GM21528 (cell line): ENCODE measurements around the gene SQSTM1.
"Not testable (repeated sequence)": the region's sequence is repeated elsewhere in the genome, so short reads cannot be mapped to it uniquely, and the experiment has no call there.

Source experiments
- ATAC-seq: cut with Tn5 transposase; IDR thresholded peaks from one replicate; pipeline ENCODE4 v1.9.1; 2021; ENCODE audit warnings: mild to moderate bottlenecking, moderate library complexity; ENCODE audit not compliant: unreplicated experiment, low FRiP score

SQSTM1 gene

DNA sequence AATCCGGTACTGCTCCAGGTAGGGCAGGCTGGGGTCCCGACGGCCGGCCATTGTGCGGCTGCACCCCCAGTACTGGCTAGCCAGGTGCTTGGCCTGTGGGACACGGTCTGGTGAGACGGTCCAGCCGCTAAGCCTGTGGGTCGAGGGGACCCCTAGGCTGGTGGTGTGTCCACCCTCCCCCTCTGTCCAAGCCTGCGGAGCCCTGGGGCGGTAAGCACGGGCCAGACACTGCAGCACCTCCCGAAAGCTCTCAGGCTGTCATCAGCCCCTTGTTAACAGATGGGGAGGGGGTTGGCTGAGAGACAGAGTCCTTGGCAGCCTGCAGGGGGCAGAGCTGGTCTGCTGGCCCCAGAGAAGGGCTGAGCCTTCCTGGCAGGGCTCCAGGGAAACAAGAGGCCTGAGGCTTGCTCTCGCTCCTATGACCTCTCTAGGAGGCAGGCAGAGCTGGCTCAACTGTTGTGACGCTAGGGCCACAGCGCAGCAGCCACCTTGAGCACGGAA, 49.7 kb downstream of the SQSTM1 start:
- ATAC-seq: no peak

DNA sequence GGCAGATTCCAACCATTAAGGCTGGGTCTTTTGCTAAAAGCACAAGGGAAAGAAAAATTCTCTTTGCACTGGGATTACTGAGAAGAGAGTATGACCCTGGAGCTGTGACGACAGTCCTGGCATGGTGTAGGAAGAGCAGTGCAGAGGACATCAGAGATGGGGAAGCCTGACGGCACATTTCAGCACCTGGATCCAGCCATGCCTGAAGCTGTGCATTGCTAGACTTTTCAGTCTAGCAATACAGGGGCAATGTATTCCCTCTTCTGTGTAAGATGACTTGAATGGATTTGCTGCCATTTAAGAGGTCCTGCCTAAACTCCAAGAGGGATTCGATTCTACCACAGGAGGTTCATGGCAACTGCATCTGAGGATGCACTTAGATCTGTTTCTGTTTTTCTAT, 50.2 kb downstream of the SQSTM1 start:
- no peak for ATAC-seq

DNA sequence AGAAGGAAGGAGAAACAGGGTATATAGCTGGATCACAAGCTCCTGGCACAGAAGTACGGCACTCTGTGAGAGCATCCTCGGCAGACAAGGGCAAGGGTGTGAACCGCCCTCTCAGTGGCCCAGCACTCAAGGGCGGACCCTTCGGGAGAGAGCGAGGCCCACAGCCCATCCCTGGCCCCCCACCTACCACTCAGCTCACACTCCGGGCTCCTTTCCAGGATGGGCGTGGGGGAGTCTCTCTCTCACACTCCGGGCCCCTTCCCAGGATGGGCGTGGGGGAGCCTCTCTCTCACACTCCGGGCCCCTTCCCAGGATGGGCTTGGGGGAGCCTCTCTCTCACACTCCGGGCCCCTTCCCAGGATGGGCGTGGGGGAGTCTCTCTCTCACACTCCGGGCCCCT, 50.8 kb downstream of the SQSTM1 start:
- ATAC-seq: not testable (repeated sequence)

DNA sequence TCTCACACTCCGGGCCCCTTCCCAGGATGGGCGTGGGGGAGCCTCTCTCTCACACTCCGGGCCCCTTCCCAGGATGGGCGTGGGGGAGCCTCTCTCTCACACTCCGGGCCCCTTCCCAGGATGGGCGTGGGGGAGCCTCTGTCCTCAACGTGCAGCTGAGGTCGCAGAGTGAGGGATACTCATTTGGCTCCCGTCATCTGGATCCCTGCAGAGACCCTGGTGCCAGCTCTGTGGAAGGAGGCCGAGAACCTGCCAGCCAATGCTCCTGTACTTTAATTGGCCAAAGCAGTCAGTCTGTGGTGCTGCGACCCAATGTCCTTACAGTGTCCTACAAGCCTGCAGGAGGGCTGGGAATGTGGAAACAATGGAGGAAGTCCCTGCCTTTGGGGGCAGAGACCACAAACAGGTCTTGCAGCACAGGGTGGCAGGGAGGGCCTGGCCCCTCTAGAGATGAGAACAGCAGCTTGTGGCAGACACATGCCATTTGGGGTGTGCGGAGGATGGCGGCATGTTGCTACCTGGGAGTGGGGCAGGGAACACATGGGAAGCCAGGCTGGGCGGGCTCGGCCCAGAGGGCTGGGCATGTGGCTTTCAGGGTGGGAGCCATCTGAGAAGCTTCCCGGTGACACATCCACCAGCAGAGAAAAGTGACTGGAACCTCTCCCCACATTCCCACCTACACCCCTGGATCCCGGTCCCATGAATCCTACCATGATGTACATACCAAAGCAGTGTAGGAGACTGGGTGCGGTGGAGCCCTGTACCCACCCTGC, 51.5 kb downstream of the SQSTM1 start:
- no peak for ATAC-seq

DNA sequence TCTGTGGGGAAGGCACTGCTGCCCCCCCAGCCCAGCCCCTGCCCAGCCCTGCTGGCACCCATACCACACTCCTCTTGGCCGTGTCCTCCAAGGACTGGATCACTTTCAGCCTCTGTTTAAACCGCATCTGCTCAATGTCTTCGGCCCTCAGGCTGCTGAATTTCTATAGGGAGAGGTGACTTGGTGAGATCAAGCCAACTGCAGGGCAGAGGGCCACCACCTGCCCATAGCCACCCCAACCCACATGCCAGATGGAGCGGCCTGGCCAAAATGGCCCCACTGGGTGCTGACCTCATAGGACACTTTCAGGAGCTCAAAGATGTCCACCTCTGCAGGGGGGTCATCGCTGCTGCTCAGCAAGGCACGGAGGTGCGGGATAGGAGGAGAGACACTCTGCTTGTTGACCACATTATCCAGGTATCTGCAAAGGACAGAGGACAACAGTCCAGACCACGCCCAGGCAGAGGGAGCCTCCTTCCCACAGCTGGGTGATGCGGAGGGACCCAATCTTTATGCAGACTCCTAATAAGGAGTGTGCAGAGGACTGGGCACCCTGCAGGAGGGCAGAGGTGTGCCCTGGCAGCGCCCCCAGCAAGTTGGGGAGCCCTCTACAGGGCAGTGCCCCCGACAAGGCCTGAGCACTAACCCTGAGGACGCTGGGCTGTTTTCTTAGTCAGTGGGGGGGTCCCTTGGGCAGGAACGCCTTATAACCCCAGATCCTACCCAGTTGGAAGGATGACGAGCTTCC, 52.3 kb downstream of the SQSTM1 start:
- ATAC-seq: no peak

DNA sequence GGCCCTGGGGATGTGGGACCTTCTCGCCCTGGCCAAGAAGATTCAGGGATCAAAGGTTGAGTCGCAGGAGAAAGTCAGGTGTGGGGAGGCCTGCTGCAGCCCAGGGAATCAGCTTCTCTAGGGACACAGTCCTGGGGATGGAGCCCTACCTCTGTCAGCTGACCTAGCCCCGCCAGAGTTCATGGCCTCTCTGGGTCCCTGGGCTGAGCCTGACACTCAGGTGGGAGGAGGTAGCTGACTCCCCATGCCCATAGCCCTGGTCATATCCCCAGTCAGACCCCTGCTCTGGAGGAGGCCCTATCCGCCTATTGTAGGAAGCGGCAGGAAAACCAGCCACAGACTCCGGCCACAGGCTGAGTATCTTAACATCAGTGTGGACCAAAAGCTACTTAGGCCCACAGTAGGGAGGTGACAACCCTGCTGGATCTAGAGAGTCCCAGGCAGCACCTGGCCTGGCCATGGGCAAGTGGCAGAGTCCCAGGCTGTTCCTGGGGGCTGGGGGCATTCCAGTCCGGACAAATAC, 52.9 kb downstream of the SQSTM1 start:
- ATAC-seq: no peak

DNA sequence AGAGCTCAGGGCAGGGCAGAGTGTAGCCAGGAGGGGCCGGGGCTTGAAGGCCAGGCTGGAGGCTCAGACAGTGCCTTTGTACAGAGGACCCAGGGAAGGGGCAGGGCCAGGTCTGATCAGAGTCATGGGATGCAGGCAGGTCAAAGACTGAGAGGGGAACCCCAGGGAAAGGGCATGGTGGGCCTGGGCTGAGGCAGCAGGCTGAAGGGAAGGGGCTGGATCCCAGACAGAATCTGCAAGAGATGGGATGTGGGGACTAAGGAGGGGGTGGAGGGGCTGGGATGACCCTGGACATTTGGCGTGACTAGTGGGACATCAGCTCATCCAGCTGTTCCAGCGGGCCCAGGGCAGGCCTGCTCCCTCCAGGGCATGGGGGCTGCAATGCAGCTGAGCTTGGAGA, 53.4 kb downstream of the SQSTM1 start:
- ATAC-seq: no peak

DNA sequence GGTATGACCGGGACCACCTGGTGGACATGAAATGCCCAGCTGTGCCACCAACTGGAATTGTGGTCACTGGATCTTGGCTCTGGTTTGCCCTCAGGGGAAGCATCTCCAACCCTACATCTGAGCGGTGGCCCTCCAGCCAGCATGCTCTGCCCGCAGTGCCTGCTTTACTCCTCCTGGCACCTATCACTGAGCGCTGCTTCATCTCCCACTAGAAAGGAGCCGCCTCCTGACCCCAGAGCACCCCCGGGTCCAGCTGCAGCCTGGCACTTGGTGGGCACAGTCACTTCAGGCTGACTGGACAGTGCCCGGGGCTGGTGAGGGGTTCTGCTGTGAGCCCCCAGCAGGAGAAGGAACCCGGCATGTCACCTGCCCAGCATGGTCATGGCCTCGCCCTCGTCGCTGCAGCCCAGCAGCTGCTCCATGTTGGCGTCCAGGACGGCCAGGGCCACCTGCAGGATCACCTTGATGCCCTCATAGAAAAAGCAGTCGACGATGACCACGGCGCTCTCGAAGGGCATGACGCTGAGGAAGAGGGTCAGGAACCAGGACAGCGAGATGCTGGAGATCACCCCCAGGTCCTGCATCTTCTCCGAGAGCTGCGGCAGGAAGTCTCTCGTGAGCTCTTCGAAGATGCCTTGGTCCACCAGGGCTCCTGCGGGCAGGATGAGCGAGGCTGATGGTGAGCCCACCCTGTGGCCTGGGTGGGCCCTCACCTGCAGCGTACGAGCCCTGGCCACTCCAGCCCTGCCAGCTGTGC, 54.0 kb downstream of the SQSTM1 start:
- ATAC-seq: no peak

DNA sequence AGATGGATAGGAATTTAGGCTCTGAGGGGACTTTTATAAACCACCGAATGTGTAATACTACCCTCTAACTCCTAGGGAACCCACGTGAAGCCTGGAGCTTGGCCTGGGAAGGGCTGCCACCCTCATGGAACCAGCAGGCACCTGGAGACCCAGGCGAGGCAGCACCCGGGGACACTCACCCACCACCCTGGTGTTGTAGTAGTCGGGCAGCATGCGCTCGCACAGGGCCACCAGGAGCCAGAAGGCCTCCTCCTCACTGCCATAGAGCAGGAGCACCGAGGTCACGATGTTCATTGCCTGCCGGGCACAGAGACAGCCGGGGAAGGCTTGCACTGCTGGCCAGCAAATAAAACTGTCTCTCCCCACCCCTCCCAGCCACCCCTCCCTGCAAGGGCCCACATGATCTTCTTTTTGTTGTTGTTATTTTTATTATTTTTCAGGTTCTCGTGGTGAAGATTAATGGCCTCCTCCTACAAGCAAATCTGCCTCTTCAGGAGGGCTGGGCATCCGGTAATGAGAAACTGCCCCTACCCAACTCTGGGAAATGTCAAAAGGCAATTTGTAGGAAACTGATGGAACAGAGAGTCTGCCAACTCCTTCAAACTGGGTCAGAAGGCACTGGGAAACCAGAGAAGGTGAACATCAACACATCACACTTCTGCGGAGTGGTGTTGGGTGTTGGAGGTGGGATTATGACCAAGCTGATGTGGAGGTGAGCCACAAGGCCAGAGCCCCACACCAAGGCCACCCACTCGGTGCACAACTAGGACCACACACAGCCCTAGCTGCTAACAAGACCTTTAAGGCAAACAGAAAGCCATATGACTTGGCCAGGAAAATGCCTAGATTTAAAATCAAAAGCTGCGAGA, 55.3 kb downstream of the SQSTM1 start:
- no peak for ATAC-seq

DNA sequence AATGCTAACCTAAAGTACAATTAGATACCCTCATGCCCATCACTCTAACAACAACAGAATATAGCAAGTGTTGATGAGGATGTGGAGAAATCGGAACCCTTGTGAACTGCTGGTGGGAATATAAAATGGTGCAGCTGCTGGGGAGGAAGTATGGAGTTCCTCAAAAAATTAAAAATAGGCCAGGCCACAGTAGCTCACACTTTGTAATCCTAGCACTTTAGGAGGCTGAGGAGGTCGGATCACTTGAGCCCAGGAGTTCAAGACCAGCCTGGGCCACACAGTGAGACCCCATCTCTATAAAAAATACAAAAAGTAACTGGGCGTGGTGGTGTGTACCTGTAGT, 55.9 kb downstream of the SQSTM1 start:
- ATAC-seq: no peak

DNA sequence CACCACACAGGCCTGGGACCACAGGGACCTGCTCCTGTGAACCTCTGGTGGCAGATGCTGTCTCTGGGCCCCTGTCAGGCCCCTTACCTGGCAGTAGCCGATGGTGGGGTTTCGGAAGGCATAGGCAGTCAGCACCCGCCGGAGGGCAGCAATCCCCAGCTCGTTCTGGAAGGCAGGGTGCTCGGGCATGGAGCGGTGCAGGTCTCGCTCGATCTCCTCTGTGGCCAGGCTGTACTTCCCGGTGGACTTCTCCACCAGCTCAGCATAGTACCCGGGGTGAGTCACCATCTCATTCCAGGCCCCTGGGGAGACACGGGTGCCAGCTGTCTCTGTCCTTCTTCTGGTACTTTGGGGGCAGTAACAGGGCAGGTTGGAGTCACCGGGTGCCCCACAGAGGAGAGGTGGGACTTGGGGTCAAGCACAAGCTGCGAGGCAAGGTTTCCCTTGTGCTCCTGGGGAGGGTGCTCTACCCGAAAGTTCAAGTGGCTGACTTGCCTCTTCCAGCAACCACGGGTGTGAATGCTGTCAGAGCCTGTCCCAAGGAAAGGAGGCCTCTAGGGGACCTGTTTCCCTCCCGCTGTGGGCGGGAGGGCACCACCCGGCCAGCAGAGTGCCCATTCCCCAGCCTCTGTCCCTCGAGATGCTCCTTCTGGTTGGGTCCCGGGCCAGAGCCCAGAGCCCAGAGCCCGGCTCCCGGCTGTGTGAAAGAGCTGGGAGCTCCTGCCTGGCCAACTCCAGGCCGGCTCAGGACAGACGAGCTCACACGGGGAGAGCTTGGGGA, 57.7 kb downstream of the SQSTM1 start:
- no peak for ATAC-seq

DNA sequence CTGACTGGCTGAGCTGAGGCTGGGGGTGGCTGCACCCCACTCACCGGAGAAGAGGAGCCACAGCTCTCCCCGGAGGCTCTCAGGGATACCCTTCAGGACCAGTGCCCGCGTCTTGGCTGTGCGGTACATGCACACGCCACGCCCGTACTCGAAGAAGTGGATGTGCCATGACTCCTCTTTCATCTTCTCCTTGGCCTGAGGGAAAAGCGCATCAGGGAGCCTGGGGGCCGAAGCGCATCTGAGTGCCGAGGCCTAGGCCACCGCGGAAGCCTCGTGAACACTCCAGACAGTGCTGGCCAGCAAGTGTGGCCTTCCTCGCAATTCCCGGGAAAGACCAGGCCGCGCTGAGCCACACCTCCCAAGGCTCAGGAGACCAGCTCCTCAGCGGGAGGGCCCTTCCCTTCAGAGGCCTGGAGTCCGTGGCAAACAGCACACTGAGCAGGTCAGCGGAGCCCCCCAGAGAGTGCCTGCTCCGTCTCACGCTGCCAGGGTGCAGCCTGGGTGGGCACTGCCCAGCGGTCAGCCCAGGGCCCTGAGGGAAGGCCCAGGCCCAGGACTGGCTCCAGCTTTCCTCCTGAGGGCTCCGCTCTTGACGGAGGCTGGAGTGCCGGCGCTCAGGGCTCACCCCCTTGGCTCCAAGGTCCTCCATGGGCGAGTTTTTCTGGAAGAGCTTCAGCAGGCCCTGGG, 58.4 kb downstream of the SQSTM1 start:
- no peak for ATAC-seq

DNA sequence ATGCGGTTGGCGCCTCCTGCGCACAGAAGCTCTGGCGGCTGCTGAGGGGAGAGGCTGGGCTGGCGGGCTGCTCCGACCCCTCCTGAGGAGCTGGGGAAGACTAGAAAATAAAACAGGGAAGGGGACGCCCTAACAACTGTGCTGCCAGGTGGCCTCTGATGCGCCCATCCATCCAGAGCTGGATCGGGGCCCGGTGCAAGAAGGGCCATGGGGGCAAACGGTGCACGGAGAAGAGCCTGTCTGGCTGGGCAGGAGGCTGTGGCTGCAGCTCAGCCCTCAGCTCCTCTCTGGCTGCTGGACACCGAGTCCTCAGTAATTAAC, 58.9 kb downstream of the SQSTM1 start:
- ATAC-seq: no peak

DNA sequence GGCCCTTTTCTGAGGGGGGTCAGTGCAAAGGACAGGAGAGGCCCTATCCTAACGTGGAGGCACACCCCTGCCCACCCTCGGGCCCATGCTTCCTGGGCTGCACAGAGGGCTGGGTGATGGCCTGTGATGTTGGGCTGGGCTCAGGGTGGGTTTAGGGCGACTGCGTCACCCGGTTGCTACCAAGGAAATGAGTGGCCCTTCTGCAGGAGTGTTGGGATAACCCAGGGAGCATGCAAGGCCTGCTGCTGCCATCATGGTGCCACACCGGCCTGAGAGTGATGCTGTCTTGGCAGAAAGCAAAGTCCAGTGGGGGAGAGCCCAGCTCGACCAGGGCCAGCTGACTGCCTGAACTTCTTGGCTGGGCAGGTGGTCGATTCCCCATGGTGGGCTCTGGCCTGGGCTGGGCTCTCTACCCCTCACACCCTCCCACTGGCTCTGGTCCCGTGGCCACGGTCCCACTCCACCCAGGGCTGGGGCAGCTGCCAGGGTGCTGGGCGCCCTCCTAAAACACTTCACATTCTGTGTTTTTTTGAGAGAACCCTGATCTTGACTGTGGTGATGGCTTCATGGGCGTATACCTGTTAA, 59.5 kb downstream of the SQSTM1 start:
- ATAC-seq: no peak

DNA sequence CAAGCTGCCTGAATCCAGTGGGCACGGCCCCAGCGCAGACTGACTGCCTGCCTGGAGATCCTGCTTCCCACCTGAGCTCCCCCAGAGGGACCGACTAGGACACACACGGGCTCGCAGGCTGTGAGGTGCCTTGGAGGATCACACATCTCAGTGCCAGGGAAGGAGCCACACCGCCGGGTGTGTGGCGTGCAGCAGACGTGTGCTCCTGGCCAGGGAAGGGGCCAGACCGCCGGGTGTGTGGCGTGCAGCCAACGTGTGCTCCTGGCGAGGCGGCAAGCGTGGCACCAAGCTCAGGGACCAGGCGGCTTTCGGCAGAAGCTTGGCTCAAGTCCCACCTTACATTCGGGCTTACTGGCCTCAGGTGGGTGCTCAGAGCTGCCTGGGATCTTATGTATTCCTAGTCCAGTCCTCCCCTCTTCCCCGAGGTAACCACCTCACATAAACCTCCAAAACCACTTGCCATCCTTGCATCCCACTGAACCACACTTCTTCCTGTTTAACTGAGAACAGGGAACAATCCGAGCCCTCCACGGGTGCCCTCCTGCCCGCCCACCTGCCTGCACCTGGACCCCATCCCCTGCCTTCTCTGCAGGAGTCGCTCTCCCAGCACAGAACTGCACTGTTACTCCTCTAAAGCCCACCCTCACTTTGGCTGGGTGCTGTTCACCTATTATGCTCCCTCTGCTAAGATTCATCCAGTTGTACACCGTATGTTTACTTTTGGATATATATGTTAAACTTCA, 60.3 kb downstream of the SQSTM1 start:
- ATAC-seq: no peak

DNA sequence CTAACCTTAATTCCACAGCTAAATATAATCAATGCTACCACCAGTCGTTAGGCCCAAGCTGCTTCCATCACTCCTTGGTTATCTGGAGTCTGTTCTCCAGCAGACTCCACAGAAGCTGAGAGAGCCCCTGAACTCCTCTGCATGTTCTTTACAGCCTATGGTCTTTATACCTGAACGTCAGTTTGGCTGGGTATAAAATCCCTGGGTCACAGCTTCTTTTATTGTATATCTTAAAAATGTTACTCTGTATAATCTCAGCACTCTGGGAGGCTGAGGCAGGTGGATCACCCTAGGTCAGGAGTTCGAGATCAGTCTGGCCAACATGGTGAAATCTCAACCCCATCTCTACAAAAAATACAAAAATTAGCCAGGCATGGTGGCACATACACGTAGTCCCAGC, 61.6 kb downstream of the SQSTM1 start:
- no peak for ATAC-seq

DNA sequence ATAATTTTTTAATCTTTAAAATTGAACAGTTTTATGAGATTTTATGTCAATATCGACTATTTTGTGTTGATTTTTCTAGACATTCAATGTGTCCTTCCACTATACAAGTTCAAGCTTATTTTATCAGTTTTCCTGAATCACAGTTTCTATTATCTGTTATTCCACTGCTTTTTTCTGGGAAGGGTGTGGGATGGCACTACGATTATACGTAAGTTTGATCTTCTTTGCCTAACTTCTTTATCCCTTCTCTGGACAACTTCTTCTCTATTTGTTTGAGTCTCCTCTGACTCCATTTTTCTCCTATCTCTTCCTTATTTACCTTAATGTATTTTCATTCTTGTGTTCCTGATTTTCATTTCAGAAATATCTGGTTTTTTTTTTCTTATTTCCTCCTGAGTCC, 62.5 kb downstream of the SQSTM1 start:
- no peak for ATAC-seq

DNA sequence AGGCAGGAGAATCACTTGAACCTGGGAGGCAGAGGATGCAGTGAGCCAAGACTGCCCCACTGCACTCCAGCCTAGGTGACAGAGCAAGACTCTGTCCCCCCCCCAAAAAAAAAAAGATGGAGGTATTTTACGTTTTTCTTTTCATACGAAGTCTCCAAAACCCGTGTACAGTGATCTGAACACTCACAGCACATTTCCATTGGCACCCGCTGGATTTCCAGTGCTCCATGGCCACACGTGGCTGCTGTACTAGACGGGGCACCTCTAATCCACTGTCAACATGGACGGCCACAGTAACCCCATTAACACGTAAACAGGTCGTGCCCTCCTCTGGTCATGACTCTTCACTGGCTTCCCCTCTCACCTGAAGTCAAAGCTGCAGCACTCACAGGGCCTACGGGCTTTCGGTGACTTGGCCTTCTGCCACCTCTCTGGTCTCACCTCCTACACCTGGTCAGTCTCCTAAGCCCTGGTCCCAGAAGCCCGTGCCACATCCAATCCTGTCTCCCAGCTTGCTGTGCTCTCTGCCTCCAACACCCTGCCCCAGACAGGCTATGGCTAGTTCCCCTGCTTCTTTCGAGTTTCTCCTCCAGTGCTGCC, 64.9 kb downstream of the SQSTM1 start:
- no peak for ATAC-seq
